ENCODE data around the gene PXDN.

- no peak for TF ChIP-seq CTCF (IDR thresholded peaks at IDR 0.05; ENCODE audit: borderline replicate concordance, extremely low read depth, low read length, poor library complexity, severe bottlenecking)
- TF ChIP-seq EZH2 (IDR thresholded peaks at IDR 0.05; ENCODE audit: borderline replicate concordance, low read depth, low read length, severe bottlenecking), result no peak
Observed at GRCh38 chr2:1749489-1750119, 5.3 kb upstream of the PXDN start.
